ENCODE data around the gene SDCCAG8.

DNA sequence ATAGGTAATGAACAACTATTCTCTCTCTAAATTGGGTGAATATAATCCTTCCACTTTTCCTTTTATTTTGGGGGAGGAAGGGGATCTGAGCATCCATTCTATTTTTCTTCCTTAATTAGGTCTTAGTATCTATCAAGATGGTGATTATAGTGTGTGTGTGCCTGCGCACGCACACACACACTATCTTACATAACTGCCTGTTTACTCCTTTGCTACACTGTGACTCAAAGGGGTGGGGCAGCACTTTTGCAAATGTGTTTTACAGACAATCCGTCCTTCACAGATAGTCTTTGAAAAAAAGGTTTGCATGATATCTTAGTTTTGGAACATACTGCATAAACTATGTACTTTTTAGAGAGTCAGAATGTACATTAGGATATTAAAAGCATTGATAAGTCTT lies 191.5 kb downstream of the SDCCAG8 start:
- TF ChIP-seq, protein P1, sequence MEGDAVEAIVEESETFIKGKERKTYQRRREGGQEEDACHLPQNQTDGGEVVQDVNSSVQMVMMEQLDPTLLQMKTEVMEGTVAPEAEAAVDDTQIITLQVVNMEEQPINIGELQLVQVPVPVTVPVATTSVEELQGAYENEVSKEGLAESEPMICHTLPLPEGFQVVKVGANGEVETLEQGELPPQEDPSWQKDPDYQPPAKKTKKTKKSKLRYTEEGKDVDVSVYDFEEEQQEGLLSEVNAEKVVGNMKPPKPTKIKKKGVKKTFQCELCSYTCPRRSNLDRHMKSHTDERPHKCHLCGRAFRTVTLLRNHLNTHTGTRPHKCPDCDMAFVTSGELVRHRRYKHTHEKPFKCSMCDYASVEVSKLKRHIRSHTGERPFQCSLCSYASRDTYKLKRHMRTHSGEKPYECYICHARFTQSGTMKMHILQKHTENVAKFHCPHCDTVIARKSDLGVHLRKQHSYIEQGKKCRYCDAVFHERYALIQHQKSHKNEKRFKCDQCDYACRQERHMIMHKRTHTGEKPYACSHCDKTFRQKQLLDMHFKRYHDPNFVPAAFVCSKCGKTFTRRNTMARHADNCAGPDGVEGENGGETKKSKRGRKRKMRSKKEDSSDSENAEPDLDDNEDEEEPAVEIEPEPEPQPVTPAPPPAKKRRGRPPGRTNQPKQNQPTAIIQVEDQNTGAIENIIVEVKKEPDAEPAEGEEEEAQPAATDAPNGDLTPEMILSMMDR (IDR thresholded peaks at IDR 0.05) = no peak
- no peak for TF ChIP-seq POLR2A (IDR thresholded peaks at IDR 0.05)

Measured in body of pancreas (tissue), 4 donors.